ENCODE results near the gene MLC1. TPM values are rescaled to one million over a fixed set of nuclear protein-coding genes. Genes with fewer than 3 reads are reported as not detected.

The MLC1 gene
- total RNA-seq, 1 donor from 2014 or later: 1.2 TPM

- peaks cover 5% of the 10 kb centered on the region for H3K36me3 Mint-ChIP-seq (ENCODE audit: low read depth, unreplicated experiment)
- DNase-seq (ENCODE audit: low spot score): no peak
These were observed 27.8 kb downstream of the MLC1 start for GRCh38 chr22:50057278-50058060.

GRCh38 chr22:50056214-50056972 is 28.8 kb downstream of the MLC1 start:
- H3K27me3 Mint-ChIP-seq (ENCODE audit: unreplicated experiment): peaks cover 9% of the 10 kb centered on the region
- H3K9me3 Mint-ChIP-seq (ENCODE audit: unreplicated experiment): no peaks in the 10 kb centered on the region
- no peak overlapping the region for H3K27ac Mint-ChIP-seq (ENCODE audit: unreplicated experiment)
- no peak overlapping the region for H3K4me3 Mint-ChIP-seq (ENCODE audit: unreplicated experiment)
- no peak for DNase-seq (ENCODE audit: low spot score)
- no peak for TF ChIP-seq CTCF (IDR thresholded peaks at IDR 0.05; ENCODE audit: unreplicated experiment)
- H3K36me3 Mint-ChIP-seq (ENCODE audit: low read depth, unreplicated experiment): peaks cover 5% of the 10 kb centered on the region
- H3K4me1 Mint-ChIP-seq (ENCODE audit: unreplicated experiment): peaks cover 10% of the 10 kb centered on the region

More at GRCh38 chr22:50057278-50058060, 27.8 kb downstream of the MLC1 start:
- no peak overlapping the region for H3K27ac Mint-ChIP-seq (ENCODE audit: unreplicated experiment)
- no peak overlapping the region for H3K4me3 Mint-ChIP-seq (ENCODE audit: unreplicated experiment)
- peaks cover 9% of the 10 kb centered on the region for H3K27me3 Mint-ChIP-seq (ENCODE audit: unreplicated experiment)
- H3K9me3 Mint-ChIP-seq (ENCODE audit: unreplicated experiment): no peaks in the 10 kb centered on the region
- no peak for TF ChIP-seq CTCF (IDR thresholded peaks at IDR 0.05; ENCODE audit: unreplicated experiment)
- H3K4me1 Mint-ChIP-seq (ENCODE audit: unreplicated experiment): peaks cover 12% of the 10 kb centered on the region

- H3K4me1 Mint-ChIP-seq (ENCODE audit: unreplicated experiment): no peaks in the 10 kb centered on the region
- peaks cover 5% of the 10 kb centered on the region for H3K36me3 Mint-ChIP-seq (ENCODE audit: low read depth, unreplicated experiment)
- TF ChIP-seq CTCF (IDR thresholded peaks at IDR 0.05; ENCODE audit: unreplicated experiment): no peak
- H3K9me3 Mint-ChIP-seq (ENCODE audit: unreplicated experiment): no peaks in the 10 kb centered on the region
- H3K27me3 Mint-ChIP-seq (ENCODE audit: unreplicated experiment): peaks cover 10% of the 10 kb centered on the region
- H3K27ac Mint-ChIP-seq (ENCODE audit: unreplicated experiment): no peak overlapping the region
- no peak for DNase-seq (ENCODE audit: low spot score)
- H3K4me3 Mint-ChIP-seq (ENCODE audit: unreplicated experiment): no peak overlapping the region
These were observed 31.4 kb downstream of the MLC1 start for GRCh38 chr22:50053861-50054260.

GRCh38 chr22:50051930-50052329 is 33.3 kb downstream of the MLC1 start:
- Mint-ChIP-seq H3K36me3 (ENCODE audit: low read depth, unreplicated experiment) (peaks cover 5% of the 10 kb centered on the region), H3K4me1 (ENCODE audit: unreplicated experiment) (no peaks in the 10 kb centered on the region), H3K9me3 (ENCODE audit: unreplicated experiment) (no peaks in the 10 kb centered on the region), H3K4me3 (ENCODE audit: unreplicated experiment) (no peak overlapping the region), H3K27me3 (ENCODE audit: unreplicated experiment) (peaks cover 10% of the 10 kb centered on the region), H3K27ac (ENCODE audit: unreplicated experiment) (no peak overlapping the region)
- DNase-seq (ENCODE audit: low spot score): no peak
- no peak for TF ChIP-seq CTCF (IDR thresholded peaks at IDR 0.05; ENCODE audit: unreplicated experiment)

Measured in endothelial cell (in vitro differentiated cells).